ENCODE results near the gene EBF3.

The EBF3 gene

GRCh38 chr10:129825221-129825620 is 138.9 kb downstream of the EBF3 start:
- no peak for FAIRE-seq
- TF ChIP-seq POLR2A (IDR thresholded peaks at IDR 0.05; ENCODE audit: low read depth, low read length) (no peak), POLR2AphosphoS5 (IDR thresholded peaks at IDR 0.05; ENCODE audit: low read depth, low read length) (no peak), TAF1 (IDR thresholded peaks at IDR 0.05; ENCODE audit: borderline replicate concordance, low read depth, low read length) (no peak)
- DNase-seq (ENCODE audit: insufficient read length), result no peak

- no peak for FAIRE-seq
- TF ChIP-seq POLR2AphosphoS5 (IDR thresholded peaks at IDR 0.05; ENCODE audit: low read depth, low read length), result no peak
- TF ChIP-seq POLR2A (IDR thresholded peaks at IDR 0.05; ENCODE audit: low read depth, low read length), result no peak
- no peak for TF ChIP-seq TAF1 (IDR thresholded peaks at IDR 0.05; ENCODE audit: borderline replicate concordance, low read depth, low read length)
- no peak for DNase-seq (ENCODE audit: insufficient read length)
Measured at GRCh38 chr10:129820451-129820850, 143.6 kb downstream of the EBF3 start.

- FAIRE-seq (no peak), DNase-seq (ENCODE audit: insufficient read length) (no peak)
Measured at GRCh38 chr10:129816656-129817045, 147.4 kb downstream of the EBF3 start.

GRCh38 chr10:129815898-129816655 is 148.0 kb downstream of the EBF3 start:
- DNase-seq (ENCODE audit: insufficient read length) (no peak), FAIRE-seq (no peak)
- TF ChIP-seq POLR2A (IDR thresholded peaks at IDR 0.05; ENCODE audit: low read depth, low read length), result no peak
- no peak for TF ChIP-seq TAF1 (IDR thresholded peaks at IDR 0.05; ENCODE audit: borderline replicate concordance, low read depth, low read length)
- no peak for TF ChIP-seq POLR2AphosphoS5 (IDR thresholded peaks at IDR 0.05; ENCODE audit: low read depth, low read length)

More at GRCh38 chr10:129816656-129817045, 147.4 kb downstream of the EBF3 start:
- TF ChIP-seq POLR2A (IDR thresholded peaks at IDR 0.05; ENCODE audit: low read depth, low read length) (no peak), TAF1 (IDR thresholded peaks at IDR 0.05; ENCODE audit: borderline replicate concordance, low read depth, low read length) (no peak), POLR2AphosphoS5 (IDR thresholded peaks at IDR 0.05; ENCODE audit: low read depth, low read length) (no peak)

- no peak for DNase-seq (ENCODE audit: insufficient read length)
- TF ChIP-seq POLR2AphosphoS5 (IDR thresholded peaks at IDR 0.05; ENCODE audit: low read depth, low read length), result no peak
- no peak for TF ChIP-seq TAF1 (IDR thresholded peaks at IDR 0.05; ENCODE audit: borderline replicate concordance, low read depth, low read length)
- no peak for TF ChIP-seq POLR2A (IDR thresholded peaks at IDR 0.05; ENCODE audit: low read depth, low read length)
- no peak for FAIRE-seq
Measured at GRCh38 chr10:129814681-129815646, 149.1 kb downstream of the EBF3 start.

GRCh38 chr10:129812398-129812797 is 151.7 kb downstream of the EBF3 start:
- FAIRE-seq (no peak), DNase-seq (ENCODE audit: insufficient read length) (no peak)
- TF ChIP-seq POLR2A (IDR thresholded peaks at IDR 0.05; ENCODE audit: low read depth, low read length) (no peak), POLR2AphosphoS5 (IDR thresholded peaks at IDR 0.05; ENCODE audit: low read depth, low read length) (no peak), TAF1 (IDR thresholded peaks at IDR 0.05; ENCODE audit: borderline replicate concordance, low read depth, low read length) (no peak)

- FAIRE-seq, result no peak
- DNase-seq (ENCODE audit: insufficient read length), result no peak
- TF ChIP-seq TAF1 (IDR thresholded peaks at IDR 0.05; ENCODE audit: borderline replicate concordance, low read depth, low read length), result no peak
- TF ChIP-seq POLR2AphosphoS5 (IDR thresholded peaks at IDR 0.05; ENCODE audit: low read depth, low read length), result no peak
- no peak for TF ChIP-seq POLR2A (IDR thresholded peaks at IDR 0.05; ENCODE audit: low read depth, low read length)
Measured at GRCh38 chr10:129811208-129811607, 152.9 kb downstream of the EBF3 start.

GRCh38 chr10:129809841-129810240 is 154.2 kb downstream of the EBF3 start:
- TF ChIP-seq POLR2AphosphoS5 (IDR thresholded peaks at IDR 0.05; ENCODE audit: low read depth, low read length) (no peak), POLR2A (IDR thresholded peaks at IDR 0.05; ENCODE audit: low read depth, low read length) (no peak), TAF1 (IDR thresholded peaks at IDR 0.05; ENCODE audit: borderline replicate concordance, low read depth, low read length) (no peak)
- DNase-seq (ENCODE audit: insufficient read length) (no peak), FAIRE-seq (no peak)

GRCh38 chr10:129809431-129809830 is 154.6 kb downstream of the EBF3 start:
- no peak for FAIRE-seq
- TF ChIP-seq POLR2A (IDR thresholded peaks at IDR 0.05; ENCODE audit: low read depth, low read length) (no peak), POLR2AphosphoS5 (IDR thresholded peaks at IDR 0.05; ENCODE audit: low read depth, low read length) (no peak), TAF1 (IDR thresholded peaks at IDR 0.05; ENCODE audit: borderline replicate concordance, low read depth, low read length) (no peak)
- DNase-seq (ENCODE audit: insufficient read length), result no peak

- FAIRE-seq, result no peak
- DNase-seq (ENCODE audit: insufficient read length), result no peak
- TF ChIP-seq TAF1 (IDR thresholded peaks at IDR 0.05; ENCODE audit: borderline replicate concordance, low read depth, low read length), result no peak
Measured at GRCh38 chr10:129808092-129808983, 155.7 kb downstream of the EBF3 start.

- TF ChIP-seq POLR2A (IDR thresholded peaks at IDR 0.05; ENCODE audit: low read depth, low read length) (no peak), POLR2AphosphoS5 (IDR thresholded peaks at IDR 0.05; ENCODE audit: low read depth, low read length) (no peak), TAF1 (IDR thresholded peaks at IDR 0.05; ENCODE audit: borderline replicate concordance, low read depth, low read length) (no peak)
- DNase-seq (ENCODE audit: insufficient read length) (no peak), FAIRE-seq (no peak)
Measured at GRCh38 chr10:129807211-129807610, 156.9 kb downstream of the EBF3 start.

All from GM12892 (cell line).